Retinal pigment epithelial cell (primary cell): ENCODE results near the gene BACE1.
"Not testable (repeated sequence)": the region's sequence is repeated elsewhere in the genome, so short reads cannot be mapped to it uniquely, and the experiment has no call there.

Source experiments
- DNase-seq: peaks from one replicate; pipeline ENCODE4 v3.0.0-alpha.2; 2010; ENCODE audit warnings: low read depth
- H3K4me3 ChIP-seq: 2 replicates; pipeline ENCODE4 v1.5.1; 2011; ENCODE audit warnings: mild to moderate bottlenecking, low read length, control low read depth, moderate library complexity
- CTCF ChIP-seq: conservative IDR thresholded peaks from 2 replicates; pipeline ENCODE4 v1.5.1; 2011; ENCODE audit warnings: low read depth, low read length, control low read depth, inconsistent platforms

BACE1 gene

DNA sequence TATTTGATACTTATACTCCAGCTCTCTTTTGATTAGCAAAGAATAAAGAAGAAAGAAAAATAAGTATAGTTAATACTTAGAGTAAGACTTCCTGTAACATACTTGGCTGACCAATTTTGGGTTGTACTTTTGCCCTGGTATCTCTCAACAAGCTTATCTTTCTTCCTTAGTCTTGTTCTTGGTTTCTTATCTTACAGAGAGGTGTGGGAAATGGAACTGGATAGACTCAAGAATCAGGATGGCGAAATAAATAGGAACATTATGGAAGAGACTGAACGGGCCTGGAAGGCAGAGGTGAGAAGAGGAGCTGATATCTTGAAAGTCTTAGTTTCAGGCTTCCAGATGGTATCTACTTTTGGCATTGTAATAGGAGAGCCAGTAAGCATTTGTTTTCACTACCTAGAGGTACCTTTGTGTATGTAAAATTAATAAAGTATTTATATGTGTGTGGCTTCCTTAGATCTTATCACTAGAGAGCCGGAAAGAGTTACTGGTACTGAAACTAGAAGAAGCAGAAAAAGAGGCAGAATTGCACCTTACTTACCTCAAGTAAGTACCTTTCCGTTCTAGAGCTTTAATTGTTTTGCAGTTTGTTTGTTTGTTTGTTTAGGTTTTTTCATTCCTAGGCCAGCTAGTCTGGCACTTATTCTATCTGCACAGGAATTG is 36.2 kb downstream of the BACE1 start:
- no peak overlapping the region for H3K4me3 ChIP-seq
- TF ChIP-seq CTCF, result no peak
- DNase-seq, result no peak

GRCh38 chr11:117278347-117278746 is 37.7 kb downstream of the BACE1 start:
- no peak for TF ChIP-seq CTCF

GRCh38 chr11:117273550-117274289 is 42.3 kb downstream of the BACE1 start:
- peak; percentile 38 for DNase-seq
- TF ChIP-seq CTCF, result no peak

More at GRCh38 chr11:117278347-117278746, 37.7 kb downstream of the BACE1 start:
- no peak overlapping the region for H3K4me3 ChIP-seq
- no peak for DNase-seq

DNA sequence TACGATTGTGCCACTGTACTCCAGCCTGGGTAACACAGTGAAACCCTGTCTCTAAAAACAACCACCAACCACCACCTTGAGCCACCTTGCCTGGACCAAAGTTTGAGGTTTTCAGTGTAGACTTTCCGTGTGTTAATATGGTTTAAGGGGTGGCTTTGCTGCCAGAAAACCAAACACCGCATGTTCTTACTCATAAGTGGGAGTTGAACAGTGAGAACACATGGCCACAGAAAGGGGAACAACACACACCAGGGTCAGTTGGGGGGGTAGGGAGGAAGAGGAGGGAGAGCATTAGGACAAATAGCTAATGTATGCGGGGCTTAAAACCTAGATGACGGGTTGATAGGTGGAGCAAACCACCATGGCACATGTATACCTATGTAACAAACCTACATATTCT is 43.9 kb downstream of the BACE1 start:
- H3K4me3 ChIP-seq, result not testable (repeated sequence)

More at GRCh38 chr11:117273550-117274289, 42.3 kb downstream of the BACE1 start:
- H3K4me3 ChIP-seq, result no peak overlapping the region

DNA sequence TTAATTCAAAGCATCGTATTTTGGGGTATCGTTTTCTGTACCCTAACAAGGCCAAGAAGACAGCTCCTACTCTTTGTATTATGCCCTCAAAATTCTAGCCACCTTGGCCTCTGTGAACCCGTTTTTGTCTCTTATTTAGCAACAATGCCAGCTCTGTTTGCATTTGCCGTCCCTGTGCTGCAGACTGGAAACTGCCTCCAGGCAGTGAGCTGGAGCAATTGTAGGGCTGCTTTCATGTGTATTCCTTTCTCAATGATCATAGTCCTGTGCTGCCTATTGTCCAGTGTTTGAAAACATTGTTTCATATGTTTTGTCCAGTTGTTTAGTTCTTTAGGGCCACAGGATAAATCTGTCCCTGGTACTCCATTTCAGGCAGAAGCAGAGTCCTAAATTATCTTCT is 44.8 kb downstream of the BACE1 start:
- DNase-seq, result no peak
- H3K4me3 ChIP-seq, result no peak overlapping the region
- no peak for TF ChIP-seq CTCF

More for the DNA sequence above, 43.9 kb downstream of the BACE1 start:
- not testable (repeated sequence) for DNase-seq

DNA sequence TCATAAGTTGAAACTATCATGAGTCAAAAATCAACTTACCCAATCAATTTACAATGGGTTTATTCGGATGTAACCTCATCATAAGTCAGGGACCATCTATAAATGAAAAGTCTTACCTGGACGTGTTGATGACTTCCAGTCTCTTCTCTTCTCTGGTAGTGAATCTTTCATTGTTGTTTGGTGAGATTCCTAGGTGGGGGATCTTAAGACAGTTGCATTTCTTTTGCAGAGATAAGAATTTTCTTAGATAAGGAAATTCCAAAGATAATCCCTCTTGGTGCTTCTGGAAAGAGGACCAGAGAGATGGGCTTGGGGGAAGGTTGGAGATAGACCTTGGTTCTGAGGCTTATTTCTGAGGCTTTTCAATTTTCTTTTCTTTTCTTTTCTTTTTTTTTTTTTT is 46.2 kb downstream of the BACE1 start:
- TF ChIP-seq CTCF, result no peak
- no peak for DNase-seq
- no peak overlapping the region for H3K4me3 ChIP-seq

GRCh38 chr11:117265745-117266144 is 50.3 kb downstream of the BACE1 start:
- TF ChIP-seq CTCF, result no peak
- H3K4me3 ChIP-seq, result no peak overlapping the region
- no peak for DNase-seq

GRCh38 chr11:117264624-117265323 is 51.3 kb downstream of the BACE1 start:
- not testable (repeated sequence) for DNase-seq, H3K4me3 ChIP-seq
